NB4 (cell line): ENCODE results near the gene MS4A15.
"Not testable (repeated sequence)": the region's sequence is repeated elsewhere in the genome, so short reads cannot be mapped to it uniquely, and the experiment has no call there.

Experiments used
- DNase-seq: peaks from one replicate; pipeline ENCODE4 v3.0.0; 2010; ENCODE audit warnings: low read depth
- H3K4me3 ChIP-seq: one replicate; pipeline ENCODE4 v1.5.1; 2011; ENCODE audit warnings: mild to moderate bottlenecking, low read depth, low read length, moderate library complexity
- MYC ChIP-seq: IDR thresholded peaks from 2 replicates; pipeline ENCODE4 v1.6.1; 2011; ENCODE audit warnings: low read depth, low read length
- POLR2A ChIP-seq: IDR thresholded peaks from 2 replicates; pipeline ENCODE4 v1.6.1; 2011; ENCODE audit warnings: mild to moderate bottlenecking; ENCODE audit not compliant: insufficient read length; ENCODE audit errors: extremely low read depth
- TF ChIP-seq, protein P1 (sequence below): IDR thresholded peaks from 2 replicates; pipeline ENCODE4 v1.6.1; 2011; ENCODE audit warnings: low read depth, low read length
- TF ChIP-seq, protein P2 (sequence below): IDR thresholded peaks from one replicate; pipeline ENCODE4 v1.5.1; 2012; ENCODE audit warnings: low read depth, low read length

The MS4A15 gene

DNA sequence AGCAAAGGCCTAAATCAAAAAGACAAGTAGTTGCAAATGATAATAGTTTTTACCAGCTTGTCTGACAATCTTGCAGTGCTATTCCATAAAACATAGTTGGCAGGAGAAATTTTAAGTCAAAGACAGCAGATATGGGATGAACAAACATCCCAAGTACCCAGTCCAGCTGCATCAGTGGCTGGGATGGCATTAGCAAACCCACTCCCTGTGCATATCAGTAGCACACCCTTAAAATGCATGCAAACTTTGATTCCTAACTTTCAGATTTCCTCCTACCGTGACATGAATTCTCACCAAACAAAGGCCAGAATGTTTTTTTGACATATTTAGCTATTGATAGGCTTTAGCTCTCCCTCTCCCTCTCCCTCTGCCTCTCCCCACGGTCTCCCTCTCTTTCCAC lies 57.4 kb downstream of the MS4A15 start:
- DNase-seq = no peak
- H3K4me3 ChIP-seq = no peak overlapping the region
- TF ChIP-seq, protein P1, sequence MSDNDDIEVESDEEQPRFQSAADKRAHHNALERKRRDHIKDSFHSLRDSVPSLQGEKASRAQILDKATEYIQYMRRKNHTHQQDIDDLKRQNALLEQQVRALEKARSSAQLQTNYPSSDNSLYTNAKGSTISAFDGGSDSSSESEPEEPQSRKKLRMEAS = no peak
- no peak for TF ChIP-seq POLR2A
- TF ChIP-seq, protein P2, sequence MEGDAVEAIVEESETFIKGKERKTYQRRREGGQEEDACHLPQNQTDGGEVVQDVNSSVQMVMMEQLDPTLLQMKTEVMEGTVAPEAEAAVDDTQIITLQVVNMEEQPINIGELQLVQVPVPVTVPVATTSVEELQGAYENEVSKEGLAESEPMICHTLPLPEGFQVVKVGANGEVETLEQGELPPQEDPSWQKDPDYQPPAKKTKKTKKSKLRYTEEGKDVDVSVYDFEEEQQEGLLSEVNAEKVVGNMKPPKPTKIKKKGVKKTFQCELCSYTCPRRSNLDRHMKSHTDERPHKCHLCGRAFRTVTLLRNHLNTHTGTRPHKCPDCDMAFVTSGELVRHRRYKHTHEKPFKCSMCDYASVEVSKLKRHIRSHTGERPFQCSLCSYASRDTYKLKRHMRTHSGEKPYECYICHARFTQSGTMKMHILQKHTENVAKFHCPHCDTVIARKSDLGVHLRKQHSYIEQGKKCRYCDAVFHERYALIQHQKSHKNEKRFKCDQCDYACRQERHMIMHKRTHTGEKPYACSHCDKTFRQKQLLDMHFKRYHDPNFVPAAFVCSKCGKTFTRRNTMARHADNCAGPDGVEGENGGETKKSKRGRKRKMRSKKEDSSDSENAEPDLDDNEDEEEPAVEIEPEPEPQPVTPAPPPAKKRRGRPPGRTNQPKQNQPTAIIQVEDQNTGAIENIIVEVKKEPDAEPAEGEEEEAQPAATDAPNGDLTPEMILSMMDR = no peak
- no peak for TF ChIP-seq MYC

DNA sequence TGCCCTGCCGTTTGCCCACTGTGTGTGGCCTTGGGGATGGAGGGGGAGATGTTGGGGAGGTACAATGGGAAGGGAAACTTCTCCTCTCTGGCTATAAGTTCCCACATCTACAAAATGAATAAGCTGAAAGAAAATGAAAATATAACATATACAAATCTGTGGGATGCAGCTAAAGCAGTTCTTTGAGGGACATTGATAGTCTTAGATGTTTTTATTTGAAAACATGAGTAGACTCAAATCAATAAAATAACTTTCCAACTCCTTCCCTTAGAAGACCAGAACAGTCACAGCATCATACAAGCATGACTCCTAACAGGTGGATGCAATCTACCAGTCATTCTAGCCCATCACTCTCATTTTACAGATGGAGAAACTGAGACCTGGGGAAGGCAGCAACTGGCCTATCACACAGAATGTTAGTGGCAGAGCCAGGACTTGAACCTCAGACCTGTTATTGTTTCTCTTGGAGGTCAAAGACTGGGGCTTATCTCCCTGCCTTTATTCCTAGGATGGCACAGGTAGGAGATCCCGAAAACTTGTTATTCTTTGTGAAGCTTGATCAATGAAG lies 60.0 kb downstream of the MS4A15 start:
- H3K4me3 ChIP-seq = no peak overlapping the region
- DNase-seq = no peak

DNA sequence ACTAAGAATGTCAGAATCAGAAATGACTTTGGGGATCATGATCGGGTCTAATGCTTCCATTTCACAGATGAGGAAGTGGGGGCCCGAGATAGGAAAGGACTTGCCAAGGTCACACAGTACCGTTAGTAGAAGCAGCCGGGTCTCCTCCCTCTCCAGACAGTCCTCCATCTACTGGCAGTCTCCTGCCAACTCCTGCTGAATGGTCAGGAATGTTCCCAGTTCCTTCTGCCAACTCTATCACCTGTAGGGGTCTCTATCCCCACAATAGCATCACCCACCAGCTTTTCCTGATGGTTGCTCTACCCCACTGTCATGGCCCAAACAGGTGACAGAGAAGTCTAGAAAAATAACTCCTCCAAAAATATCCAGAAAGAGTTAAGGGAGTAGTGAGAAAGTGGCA lies 61.4 kb downstream of the MS4A15 start:
- no peak for DNase-seq
- H3K4me3 ChIP-seq = no peak overlapping the region
- TF ChIP-seq, protein P1 = no peak
- TF ChIP-seq, protein P2 = no peak
- TF ChIP-seq POLR2A (no peak), MYC (no peak)

More for the DNA sequence above, 60.0 kb downstream of the MS4A15 start:
- TF ChIP-seq POLR2A (no peak), MYC (no peak)
- TF ChIP-seq, protein P1 = no peak
- TF ChIP-seq, protein P2 = no peak

DNA sequence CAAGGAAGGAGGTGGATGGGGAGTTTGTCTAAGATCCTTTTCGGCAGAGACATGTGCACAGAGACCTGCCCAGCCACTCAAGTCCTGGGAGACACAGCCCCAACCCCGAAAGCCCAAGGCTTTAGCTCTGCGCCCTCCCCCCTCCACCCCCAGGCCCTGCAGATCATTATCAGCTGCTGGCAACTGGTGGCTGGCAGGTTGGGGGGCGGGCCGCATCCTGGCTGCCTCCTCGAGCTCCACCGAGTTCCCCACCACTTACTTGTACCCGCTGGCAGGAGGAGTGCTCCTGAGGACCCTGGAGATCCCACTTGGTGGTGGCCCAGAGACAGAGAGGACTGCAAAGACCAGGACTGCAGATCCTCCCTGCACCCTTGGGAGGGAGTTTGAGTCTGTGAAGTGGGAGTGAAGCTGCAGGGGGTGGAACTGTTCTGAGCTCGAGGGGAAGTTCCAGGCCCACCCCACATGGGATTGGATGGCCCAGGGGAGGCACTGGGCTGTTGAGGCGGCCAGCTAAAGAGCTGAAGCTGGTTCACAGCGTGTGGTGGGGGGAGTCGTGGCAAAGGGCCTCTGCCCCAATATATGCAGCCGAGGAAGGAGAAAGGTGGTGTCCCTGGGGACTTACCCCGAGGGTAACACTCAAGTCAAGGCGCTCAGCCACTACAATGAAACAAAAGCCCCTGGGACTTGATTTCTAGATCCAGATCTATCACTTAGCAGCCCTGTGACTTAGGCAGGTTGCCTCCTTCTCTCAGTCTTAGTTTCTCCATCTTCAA lies 65.3 kb downstream of the MS4A15 start:
- TF ChIP-seq, protein P1 = no peak
- no peak for TF ChIP-seq POLR2A
- TF ChIP-seq MYC = no peak
- TF ChIP-seq, protein P2 = no peak
- H3K4me3 ChIP-seq = no peak overlapping the region

DNA sequence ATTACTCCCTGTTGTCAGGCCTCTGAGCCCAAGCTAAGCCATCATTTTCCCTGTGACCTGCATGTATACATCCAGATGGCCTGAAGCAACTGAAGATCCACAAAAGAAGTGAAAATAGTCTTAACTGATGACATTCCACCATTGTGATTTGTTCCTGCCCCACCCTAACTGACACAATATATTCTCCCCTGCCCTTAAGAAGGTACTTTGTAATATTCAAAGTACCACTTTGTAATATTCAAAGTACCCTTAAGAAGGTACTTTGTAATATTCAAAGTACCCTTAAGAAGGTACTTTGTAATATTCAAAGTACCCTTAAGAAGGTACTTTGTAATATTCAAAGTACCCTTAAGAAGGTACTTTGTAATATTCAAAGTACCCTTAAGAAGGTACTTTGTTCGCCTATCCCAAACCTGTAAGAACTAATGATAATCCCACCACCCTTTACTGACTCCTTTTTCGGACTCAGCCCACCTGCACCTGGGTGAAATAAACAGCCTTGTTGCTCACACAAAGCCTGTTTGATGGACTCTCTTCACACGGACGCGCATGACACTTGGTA lies 67.2 kb downstream of the MS4A15 start:
- H3K4me3 ChIP-seq, DNase-seq: not testable (repeated sequence)

More for the DNA sequence above, 65.3 kb downstream of the MS4A15 start:
- DNase-seq = peak; percentile 82

DNA sequence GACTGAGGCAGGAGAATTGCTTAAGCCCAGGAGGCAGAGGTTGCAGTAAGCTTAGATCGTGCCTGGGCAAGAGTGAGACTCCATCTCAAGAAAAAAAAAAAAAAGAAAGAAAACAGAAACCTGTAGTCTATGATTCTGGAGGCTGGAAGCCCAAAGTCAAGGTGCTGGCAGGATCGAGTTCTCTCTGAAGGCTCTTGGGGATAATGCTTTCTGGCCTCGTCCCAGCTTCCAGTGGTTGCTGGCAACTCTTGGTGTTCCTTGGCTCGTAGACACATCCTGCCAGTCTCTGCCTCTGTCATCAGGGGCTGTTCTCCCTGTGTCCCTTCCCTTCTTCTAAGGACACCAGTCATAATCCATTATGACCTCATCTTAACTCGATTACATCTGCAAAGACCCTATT lies 68.5 kb downstream of the MS4A15 start:
- H3K4me3 ChIP-seq = no peak overlapping the region
- no peak for TF ChIP-seq MYC
- TF ChIP-seq, protein P2 = no peak
- TF ChIP-seq POLR2A = no peak
- TF ChIP-seq, protein P1 = no peak
- no peak for DNase-seq
